ENCODE measurements around the gene BMP2K.
"Not testable (repeated sequence)": the region's sequence is repeated elsewhere in the genome, so short reads cannot be mapped to it uniquely, and the experiment has no call there.

BMP2K gene

GRCh38 chr4:78863254-78863869, 87.2 kb downstream of the BMP2K start:
- no peak for DNase-seq (ENCODE audit: low spot score)

GRCh38 chr4:78863991-78864390, 87.8 kb downstream of the BMP2K start:
- no peak for DNase-seq (ENCODE audit: low spot score)

DNA sequence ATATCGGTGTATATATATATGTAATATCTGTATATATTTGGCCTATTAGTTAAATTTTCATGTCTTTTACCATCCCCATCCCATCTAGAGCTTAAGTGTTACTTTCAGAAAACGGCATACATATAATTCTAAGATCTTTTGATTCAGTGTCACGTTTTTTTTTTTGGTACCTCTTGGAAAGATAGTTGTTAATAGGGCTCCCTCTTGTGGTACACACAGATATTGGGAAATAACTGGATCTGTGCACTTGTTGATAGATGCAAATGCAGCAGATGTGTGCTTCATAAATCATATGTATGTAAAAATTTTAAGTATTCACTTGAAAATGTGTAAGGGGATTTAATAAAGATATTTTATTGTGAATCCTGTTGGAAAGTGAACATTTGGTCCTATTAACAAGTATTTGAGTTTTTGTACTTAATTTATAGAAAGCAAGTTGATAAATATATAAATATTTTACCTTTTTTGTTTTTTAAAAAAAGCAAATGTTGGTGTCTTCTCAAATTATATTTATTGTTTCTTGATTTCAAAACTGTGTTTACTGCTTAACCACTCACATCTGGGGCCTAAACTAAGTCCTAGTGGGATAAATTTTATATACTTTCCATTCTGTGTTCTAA, 88.4 kb downstream of the BMP2K start:
- peak; percentile 74 for DNase-seq (ENCODE audit: low spot score)

DNA sequence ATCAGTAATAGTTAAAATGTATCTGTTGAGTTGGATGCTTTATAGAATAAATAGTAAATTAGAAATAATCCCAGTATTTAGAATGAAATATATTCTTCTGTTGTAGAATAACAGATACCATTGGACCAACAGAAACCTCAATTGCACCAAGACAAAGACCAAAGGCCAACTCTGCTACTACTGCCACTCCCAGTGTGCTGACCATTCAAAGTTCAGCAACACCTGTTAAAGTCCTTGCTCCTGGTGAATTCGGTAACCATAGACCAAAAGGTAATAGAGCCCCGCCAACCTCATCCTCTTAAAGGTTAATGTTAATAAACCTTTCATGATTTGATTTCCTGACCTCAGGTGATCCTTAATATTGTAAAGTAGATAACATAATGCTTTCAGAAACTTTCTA, 89.3 kb downstream of the BMP2K start:
- DNase-seq (ENCODE audit: low spot score): no peak

- DNase-seq (ENCODE audit: low spot score): not testable (repeated sequence)
These were observed 92.6 kb downstream of the BMP2K start for GRCh38 chr4:78868712-78869111.

GRCh38 chr4:78870056-78870455, 93.9 kb downstream of the BMP2K start:
- DNase-seq (ENCODE audit: low spot score): no peak

GRCh38 chr4:78876568-78877320, 100.6 kb downstream of the BMP2K start:
- DNase-seq (ENCODE audit: low spot score): no peak

- no peak for DNase-seq (ENCODE audit: low spot score)
These were observed 101.9 kb downstream of the BMP2K start for GRCh38 chr4:78878031-78878430.

DNA sequence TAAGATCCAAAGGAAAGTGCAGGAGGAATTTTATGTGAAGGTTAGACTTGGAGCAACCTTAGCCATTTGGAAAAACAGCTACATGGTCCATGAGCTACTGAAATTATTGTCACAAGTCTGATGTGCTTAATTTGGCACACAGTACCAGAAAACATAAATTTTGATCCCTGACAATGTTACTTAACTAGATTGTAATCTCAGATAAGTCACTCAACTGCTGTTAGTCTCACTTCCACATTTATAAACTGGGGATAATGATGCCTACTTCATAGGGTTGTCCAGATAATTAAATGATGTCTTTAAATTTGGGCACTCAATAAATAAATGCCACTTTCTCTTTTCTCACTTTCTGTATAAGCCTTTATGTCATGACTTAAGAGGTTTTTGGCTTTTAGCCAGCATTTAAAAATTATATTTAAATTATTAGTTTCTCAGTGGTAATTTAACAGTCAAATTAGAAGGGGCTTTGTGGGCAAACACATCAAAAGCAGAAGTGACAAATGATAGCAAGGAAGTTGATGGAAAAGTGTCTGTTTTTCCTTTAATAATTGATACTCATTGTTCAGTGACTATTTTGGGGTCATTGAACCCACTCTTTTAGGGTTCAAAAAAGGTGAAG, 104.8 kb downstream of the BMP2K start:
- no peak for DNase-seq (ENCODE audit: low spot score)

DNA sequence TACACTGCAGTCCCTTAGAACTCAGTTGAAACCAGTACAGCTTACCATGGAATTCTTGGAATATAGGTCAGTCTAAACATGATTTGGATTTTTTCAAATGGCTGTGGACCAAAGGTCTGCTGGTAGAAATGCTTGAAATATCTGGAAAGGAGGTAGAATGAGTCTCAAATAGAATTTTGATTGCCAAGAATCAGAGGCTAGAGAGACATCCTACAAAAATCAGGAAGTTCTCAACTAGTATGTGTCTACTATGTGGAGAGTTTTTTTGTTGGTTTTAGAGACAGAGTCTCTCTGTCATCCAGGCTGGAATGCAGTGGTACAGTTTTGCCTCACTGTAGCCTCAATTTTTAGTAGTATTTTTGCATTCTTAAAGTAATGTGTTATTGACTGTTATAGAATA, 109.4 kb downstream of the BMP2K start:
- DNase-seq (ENCODE audit: low spot score): no peak

DNA sequence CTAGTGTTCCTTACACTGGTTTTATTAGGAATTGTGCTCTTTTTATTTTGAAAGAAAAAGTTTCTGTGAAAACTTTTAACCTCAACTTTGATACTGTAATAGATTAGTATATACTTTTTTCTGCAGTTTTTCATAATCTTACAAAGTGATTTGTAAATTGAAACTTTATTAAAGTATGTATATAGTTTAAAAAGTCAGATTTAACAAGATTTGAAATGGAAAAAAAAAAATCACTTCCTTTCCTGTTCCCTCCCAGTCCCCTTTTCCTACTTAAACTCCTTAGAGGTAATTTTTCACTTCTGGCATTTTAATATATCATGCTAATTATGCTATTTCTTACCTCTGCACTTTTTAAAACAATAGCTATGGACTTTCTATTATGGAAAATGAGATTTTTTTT, 113.8 kb downstream of the BMP2K start:
- DNase-seq (ENCODE audit: low spot score): no peak

DNA sequence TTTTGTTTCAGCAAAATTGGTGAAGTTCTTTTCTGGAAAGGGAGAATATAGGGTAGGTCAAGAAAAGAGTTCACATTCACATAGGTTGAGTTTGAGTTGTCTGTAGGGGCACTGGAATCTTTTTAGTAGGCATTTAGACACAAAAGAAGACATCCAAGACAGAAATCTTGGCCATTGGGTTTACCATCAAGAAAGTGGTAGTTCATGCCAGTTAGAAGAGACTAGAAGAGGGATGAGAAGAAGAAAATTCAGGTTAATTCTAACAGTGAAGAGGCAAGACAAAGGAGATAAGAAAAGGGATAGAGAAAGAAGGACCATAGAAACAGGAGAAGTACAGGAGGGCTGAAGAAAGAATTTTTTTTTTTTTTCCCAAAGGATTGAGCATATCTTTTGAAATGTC, 123.2 kb downstream of the BMP2K start:
- DNase-seq (ENCODE audit: low spot score): no peak

GRCh38 chr4:78901882-78902281, 125.7 kb downstream of the BMP2K start:
- no peak for DNase-seq (ENCODE audit: low spot score)

- DNase-seq (ENCODE audit: low spot score): no peak
These were observed 126.1 kb downstream of the BMP2K start for GRCh38 chr4:78902298-78902697.

DNA sequence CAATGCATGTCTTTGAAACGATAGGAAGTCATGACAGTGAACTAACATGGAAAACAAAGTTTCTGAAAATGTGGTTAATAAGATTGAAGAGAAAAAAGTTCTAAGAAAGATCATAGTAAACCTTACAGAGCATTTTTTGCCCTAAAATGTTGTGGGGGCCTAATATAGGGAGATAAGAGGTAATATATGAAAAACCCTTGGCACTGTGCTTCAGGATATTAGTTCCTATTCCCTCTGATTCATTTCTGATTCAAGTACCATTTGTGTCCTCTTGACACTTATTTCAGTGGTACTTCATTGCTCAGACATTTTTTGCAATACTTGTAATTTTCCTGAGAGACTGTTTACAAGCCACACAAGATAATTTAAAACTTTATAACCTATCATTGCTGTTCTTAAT, 128.0 kb downstream of the BMP2K start:
- DNase-seq (ENCODE audit: low spot score): no peak

GRCh38 chr4:78907638-78908037, 131.5 kb downstream of the BMP2K start:
- no peak for DNase-seq (ENCODE audit: low spot score)

GRCh38 chr4:78908974-78909373, 132.8 kb downstream of the BMP2K start:
- not testable (repeated sequence) for DNase-seq (ENCODE audit: low spot score)

- DNase-seq (ENCODE audit: low spot score): no peak
These were observed 134.5 kb downstream of the BMP2K start for GRCh38 chr4:78910612-78911011.

DNA sequence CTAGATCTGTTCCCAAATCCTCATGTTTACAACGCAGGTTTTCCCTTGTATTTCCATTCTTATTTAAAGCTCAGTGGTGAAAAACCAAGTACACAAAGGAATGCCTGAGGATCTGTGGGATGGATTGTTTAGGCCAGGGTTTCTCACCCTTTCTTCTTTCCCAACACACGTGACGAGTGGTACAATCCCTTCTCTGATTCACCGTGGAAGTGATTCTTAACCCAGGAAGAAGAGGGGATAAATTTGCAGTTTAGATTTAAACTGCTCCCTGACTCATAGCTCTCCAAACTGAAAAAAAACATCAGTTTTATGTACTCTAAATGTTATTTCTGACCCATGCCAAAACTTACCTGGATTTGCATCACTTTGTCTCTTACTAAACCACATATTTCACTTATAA, 146.1 kb downstream of the BMP2K start:
- DNase-seq (ENCODE audit: low spot score): no peak

- DNase-seq (ENCODE audit: low spot score): no peak
These were observed 147.5 kb downstream of the BMP2K start for GRCh38 chr4:78923464-78924312.

GRCh38 chr4:78926826-78927225, 150.7 kb downstream of the BMP2K start:
- DNase-seq (ENCODE audit: low spot score): no peak

DNA sequence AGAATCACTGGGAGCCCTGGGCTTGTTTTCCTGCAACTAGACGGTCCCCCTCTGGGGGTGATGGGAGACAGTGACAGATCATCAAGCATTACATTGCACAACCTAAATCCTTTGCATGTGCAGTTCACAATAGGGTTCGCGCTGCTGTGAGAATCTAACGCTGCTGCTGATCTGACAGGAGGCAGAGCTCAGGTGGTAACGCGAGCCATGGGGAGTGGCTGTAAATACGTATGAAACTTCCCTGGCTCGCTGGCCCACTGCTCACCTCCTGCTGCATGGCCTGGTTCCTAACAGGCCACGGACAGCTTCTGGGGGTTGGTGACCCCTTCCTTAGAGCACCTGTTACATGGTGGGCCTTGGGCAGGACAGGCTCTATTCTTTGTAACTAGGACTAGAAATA, 152.7 kb downstream of the BMP2K start:
- no peak for DNase-seq (ENCODE audit: low spot score)
